Measurements from ENCODE around the gene BEND6. TPM values are rescaled to one million over a fixed set of nuclear protein-coding genes. Genes with fewer than 3 reads are reported as not detected.

The BEND6 gene
- total and polyA plus RNA-seq, 2 of the 8 experiments (the other 6 are each of a cell fraction or from before 2014, with no cell fraction given): 0.71 to 2.1 TPM

DNA sequence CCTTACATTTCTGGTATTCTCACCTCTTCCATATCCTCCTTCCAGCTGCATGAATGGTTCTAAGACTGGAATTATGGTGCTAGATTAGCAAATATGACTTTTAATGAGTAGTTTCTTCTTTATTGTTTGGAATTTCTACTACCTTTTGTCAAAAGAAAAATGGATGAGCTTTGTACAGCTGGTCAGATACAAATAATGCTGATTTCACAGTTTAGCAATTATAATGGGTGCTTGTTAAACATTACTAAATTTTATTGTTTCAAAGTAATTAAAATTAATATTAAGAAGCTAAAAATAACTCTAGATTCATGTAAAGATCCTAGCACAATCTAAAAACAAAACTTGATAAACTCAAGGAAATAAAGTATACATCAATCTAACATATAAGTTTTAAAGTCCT is 32.3 kb upstream of the BEND6 start (continued):
- TF ChIP-seq, protein P1, sequence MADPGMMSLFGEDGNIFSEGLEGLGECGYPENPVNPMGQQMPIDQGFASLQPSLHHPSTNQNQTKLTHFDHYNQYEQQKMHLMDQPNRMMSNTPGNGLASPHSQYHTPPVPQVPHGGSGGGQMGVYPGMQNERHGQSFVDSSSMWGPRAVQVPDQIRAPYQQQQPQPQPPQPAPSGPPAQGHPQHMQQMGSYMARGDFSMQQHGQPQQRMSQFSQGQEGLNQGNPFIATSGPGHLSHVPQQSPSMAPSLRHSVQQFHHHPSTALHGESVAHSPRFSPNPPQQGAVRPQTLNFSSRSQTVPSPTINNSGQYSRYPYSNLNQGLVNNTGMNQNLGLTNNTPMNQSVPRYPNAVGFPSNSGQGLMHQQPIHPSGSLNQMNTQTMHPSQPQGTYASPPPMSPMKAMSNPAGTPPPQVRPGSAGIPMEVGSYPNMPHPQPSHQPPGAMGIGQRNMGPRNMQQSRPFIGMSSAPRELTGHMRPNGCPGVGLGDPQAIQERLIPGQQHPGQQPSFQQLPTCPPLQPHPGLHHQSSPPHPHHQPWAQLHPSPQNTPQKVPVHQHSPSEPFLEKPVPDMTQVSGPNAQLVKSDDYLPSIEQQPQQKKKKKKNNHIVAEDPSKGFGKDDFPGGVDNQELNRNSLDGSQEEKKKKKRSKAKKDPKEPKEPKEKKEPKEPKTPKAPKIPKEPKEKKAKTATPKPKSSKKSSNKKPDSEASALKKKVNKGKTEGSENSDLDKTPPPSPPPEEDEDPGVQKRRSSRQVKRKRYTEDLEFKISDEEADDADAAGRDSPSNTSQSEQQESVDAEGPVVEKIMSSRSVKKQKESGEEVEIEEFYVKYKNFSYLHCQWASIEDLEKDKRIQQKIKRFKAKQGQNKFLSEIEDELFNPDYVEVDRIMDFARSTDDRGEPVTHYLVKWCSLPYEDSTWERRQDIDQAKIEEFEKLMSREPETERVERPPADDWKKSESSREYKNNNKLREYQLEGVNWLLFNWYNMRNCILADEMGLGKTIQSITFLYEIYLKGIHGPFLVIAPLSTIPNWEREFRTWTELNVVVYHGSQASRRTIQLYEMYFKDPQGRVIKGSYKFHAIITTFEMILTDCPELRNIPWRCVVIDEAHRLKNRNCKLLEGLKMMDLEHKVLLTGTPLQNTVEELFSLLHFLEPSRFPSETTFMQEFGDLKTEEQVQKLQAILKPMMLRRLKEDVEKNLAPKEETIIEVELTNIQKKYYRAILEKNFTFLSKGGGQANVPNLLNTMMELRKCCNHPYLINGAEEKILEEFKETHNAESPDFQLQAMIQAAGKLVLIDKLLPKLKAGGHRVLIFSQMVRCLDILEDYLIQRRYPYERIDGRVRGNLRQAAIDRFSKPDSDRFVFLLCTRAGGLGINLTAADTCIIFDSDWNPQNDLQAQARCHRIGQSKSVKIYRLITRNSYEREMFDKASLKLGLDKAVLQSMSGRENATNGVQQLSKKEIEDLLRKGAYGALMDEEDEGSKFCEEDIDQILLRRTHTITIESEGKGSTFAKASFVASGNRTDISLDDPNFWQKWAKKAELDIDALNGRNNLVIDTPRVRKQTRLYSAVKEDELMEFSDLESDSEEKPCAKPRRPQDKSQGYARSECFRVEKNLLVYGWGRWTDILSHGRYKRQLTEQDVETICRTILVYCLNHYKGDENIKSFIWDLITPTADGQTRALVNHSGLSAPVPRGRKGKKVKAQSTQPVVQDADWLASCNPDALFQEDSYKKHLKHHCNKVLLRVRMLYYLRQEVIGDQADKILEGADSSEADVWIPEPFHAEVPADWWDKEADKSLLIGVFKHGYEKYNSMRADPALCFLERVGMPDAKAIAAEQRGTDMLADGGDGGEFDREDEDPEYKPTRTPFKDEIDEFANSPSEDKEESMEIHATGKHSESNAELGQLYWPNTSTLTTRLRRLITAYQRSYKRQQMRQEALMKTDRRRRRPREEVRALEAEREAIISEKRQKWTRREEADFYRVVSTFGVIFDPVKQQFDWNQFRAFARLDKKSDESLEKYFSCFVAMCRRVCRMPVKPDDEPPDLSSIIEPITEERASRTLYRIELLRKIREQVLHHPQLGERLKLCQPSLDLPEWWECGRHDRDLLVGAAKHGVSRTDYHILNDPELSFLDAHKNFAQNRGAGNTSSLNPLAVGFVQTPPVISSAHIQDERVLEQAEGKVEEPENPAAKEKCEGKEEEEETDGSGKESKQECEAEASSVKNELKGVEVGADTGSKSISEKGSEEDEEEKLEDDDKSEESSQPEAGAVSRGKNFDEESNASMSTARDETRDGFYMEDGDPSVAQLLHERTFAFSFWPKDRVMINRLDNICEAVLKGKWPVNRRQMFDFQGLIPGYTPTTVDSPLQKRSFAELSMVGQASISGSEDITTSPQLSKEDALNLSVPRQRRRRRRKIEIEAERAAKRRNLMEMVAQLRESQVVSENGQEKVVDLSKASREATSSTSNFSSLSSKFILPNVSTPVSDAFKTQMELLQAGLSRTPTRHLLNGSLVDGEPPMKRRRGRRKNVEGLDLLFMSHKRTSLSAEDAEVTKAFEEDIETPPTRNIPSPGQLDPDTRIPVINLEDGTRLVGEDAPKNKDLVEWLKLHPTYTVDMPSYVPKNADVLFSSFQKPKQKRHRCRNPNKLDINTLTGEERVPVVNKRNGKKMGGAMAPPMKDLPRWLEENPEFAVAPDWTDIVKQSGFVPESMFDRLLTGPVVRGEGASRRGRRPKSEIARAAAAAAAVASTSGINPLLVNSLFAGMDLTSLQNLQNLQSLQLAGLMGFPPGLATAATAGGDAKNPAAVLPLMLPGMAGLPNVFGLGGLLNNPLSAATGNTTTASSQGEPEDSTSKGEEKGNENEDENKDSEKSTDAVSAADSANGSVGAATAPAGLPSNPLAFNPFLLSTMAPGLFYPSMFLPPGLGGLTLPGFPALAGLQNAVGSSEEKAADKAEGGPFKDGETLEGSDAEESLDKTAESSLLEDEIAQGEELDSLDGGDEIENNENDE (IDR thresholded peaks at IDR 0.05; ENCODE audit: insufficient replicate concordance, low read length): no peak
- TF ChIP-seq EGR1 (IDR thresholded peaks at IDR 0.05; ENCODE audit: borderline replicate concordance, low read depth, low read length) (no peak), PHF8 (conservative IDR thresholded peaks at IDR 0.05; ENCODE audit: low read depth, low read length) (no peak), BCL11A (IDR thresholded peaks at IDR 0.05; ENCODE audit: low read depth in 2 of 2, low read length in 2 of 2) (no peak), CBX8 (IDR thresholded peaks at IDR 0.05; ENCODE audit: borderline replicate concordance, low read depth, low read length) (no peak), SIRT6 (IDR thresholded peaks at IDR 0.05; ENCODE audit: low read length) (no peak), KDM1A (IDR thresholded peaks at IDR 0.05; ENCODE audit: borderline replicate concordance, low read length) (no peak), POU5F1 (IDR thresholded peaks at IDR 0.05; ENCODE audit: low read depth, low read length) (no peak), JUND (IDR thresholded peaks at IDR 0.05; ENCODE audit: low read length) (no peak)
- TF ChIP-seq, protein P2, sequence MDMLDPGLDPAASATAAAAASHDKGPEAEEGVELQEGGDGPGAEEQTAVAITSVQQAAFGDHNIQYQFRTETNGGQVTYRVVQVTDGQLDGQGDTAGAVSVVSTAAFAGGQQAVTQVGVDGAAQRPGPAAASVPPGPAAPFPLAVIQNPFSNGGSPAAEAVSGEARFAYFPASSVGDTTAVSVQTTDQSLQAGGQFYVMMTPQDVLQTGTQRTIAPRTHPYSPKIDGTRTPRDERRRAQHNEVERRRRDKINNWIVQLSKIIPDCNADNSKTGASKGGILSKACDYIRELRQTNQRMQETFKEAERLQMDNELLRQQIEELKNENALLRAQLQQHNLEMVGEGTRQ (IDR thresholded peaks at IDR 0.05; ENCODE audit: low read length): no peak
- TF ChIP-seq, protein P3, sequence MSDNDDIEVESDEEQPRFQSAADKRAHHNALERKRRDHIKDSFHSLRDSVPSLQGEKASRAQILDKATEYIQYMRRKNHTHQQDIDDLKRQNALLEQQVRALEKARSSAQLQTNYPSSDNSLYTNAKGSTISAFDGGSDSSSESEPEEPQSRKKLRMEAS (IDR thresholded peaks at IDR 0.05): no peak
